Liver (tissue), 9 donors: Measurements from ENCODE around the gene ETV4. TPM values are rescaled to one million over a fixed set of nuclear protein-coding genes. Genes with fewer than 3 reads are reported as not detected.

Experiments used
- DNase-seq: peaks from one replicate; pipeline ENCODE4 v3.0.0-alpha.2; 2017; ENCODE audit warnings: low spot score
- H3K27ac ChIP-seq, 2 donors: one replicate each; pipeline ENCODE4 v1.7.0; 2013; ENCODE audit warnings: inconsistent platforms in 2 of 2, low read length in 2 of 2, control low read depth in 1 of 2, low read depth in 1 of 2, mild to moderate bottlenecking in 1 of 2
- H3K27me3 ChIP-seq, 4 donors: one replicate each; pipeline versions ENCODE4 v1.6.1 to v1.7.0; 2013; ENCODE audit warnings: low read length in 3 of 4, inconsistent platforms in 1 of 4, mild to moderate bottlenecking in 1 of 4, moderate library complexity in 1 of 4; ENCODE audit not compliant: control insufficient read depth in 4 of 4, insufficient read depth in 4 of 4
- H3K36me3 ChIP-seq, 4 donors: one replicate each; pipeline versions ENCODE4 v1.6.1 to v1.7.0; 2013; ENCODE audit warnings: low read length in 3 of 4, mild to moderate bottlenecking in 3 of 4, low read depth in 1 of 4, moderate library complexity in 1 of 4; ENCODE audit not compliant: control insufficient read depth in 4 of 4, insufficient read depth in 3 of 4
- H3K4me1 ChIP-seq, 4 donors: one replicate each; pipeline versions ENCODE4 v1.6.1 to v1.7.0; 2013; ENCODE audit warnings: low read length in 3 of 4, mild to moderate bottlenecking in 3 of 4, moderate library complexity in 1 of 4; ENCODE audit not compliant: control insufficient read depth in 4 of 4, insufficient read depth in 4 of 4
- H3K4me3 ChIP-seq, 3 donors: one replicate each; pipeline versions ENCODE4 v1.6.1 to v1.7.0; 2013; ENCODE audit warnings: low read length in 3 of 3, control low read depth in 1 of 3, low read depth in 1 of 3, mild to moderate bottlenecking in 1 of 3
- H3K9ac ChIP-seq, 2 donors: one replicate each; pipeline ENCODE4 v1.7.0; 2013; ENCODE audit warnings: low read length in 2 of 2, mild to moderate bottlenecking in 2 of 2, moderate library complexity in 2 of 2, control low read depth in 1 of 2, low read depth in 1 of 2
- H3K9me3 ChIP-seq, 4 donors: one replicate each; pipeline versions ENCODE4 v1.6.1 to v1.7.0; 2013; ENCODE audit warnings: low read length in 3 of 4; ENCODE audit not compliant: control insufficient read depth in 4 of 4
- EGR1 ChIP-seq, 2 donors: IDR thresholded peaks; 2 replicates each; pipeline ENCODE4 v1.6.1; 2016 to 2018; ENCODE audit warnings: antibody characterized with exemption in 2 of 2, low read depth in 2 of 2
- FOXA1 ChIP-seq: IDR thresholded peaks from 2 replicates; pipeline ENCODE4 v1.6.1; 2016; ENCODE audit warnings: antibody characterized with exemption
- FOXA2 ChIP-seq: IDR thresholded peaks from 2 replicates; pipeline ENCODE4 v1.6.1; 2016; ENCODE audit warnings: antibody characterized with exemption
- GABPA ChIP-seq, 2 donors: IDR thresholded peaks in 1 of 2; conservative IDR thresholded peaks in 1 of 2; 2 replicates each; pipeline ENCODE4 v1.6.1; 2016; ENCODE audit warnings: antibody characterized with exemption in 2 of 2, mild to moderate bottlenecking in 1 of 2, moderate library complexity in 1 of 2
- HNF4A ChIP-seq, 2 donors: conservative IDR thresholded peaks; 2 replicates each; pipeline ENCODE4 v1.6.1; 2016; ENCODE audit warnings: antibody characterized with exemption in 2 of 2, mild to moderate bottlenecking in 2 of 2
- HNF4G ChIP-seq: IDR thresholded peaks from 2 replicates; pipeline ENCODE4 v1.6.1; 2016; ENCODE audit warnings: antibody characterized with exemption
- JUND ChIP-seq, 2 donors: IDR thresholded peaks; 2 replicates each; pipeline ENCODE4 v1.6.1; 2016; ENCODE audit warnings: antibody characterized with exemption in 2 of 2
- NR2F2 ChIP-seq: IDR thresholded peaks from 2 replicates; pipeline ENCODE4 v1.6.1; 2016; ENCODE audit warnings: antibody characterized with exemption
- RAD21 ChIP-seq, 2 donors: IDR thresholded peaks; 2 replicates each; pipeline ENCODE4 v1.6.1; 2016; ENCODE audit warnings: antibody characterized with exemption in 2 of 2, mild to moderate bottlenecking in 2 of 2
- RXRA ChIP-seq, 2 donors: IDR thresholded peaks; 2 replicates each; pipeline ENCODE4 v1.6.1; 2017 to 2018; ENCODE audit warnings: antibody characterized with exemption in 2 of 2, mild to moderate bottlenecking in 1 of 2
- SP1 ChIP-seq: IDR thresholded peaks from 2 replicates; pipeline ENCODE4 v1.6.1; 2018; ENCODE audit warnings: antibody characterized with exemption, mild to moderate bottlenecking
- TAF1 ChIP-seq: conservative IDR thresholded peaks from 2 replicates; pipeline ENCODE4 v1.6.1; 2016; ENCODE audit warnings: antibody characterized with exemption, mild to moderate bottlenecking
- YY1 ChIP-seq: IDR thresholded peaks from 2 replicates; pipeline ENCODE4 v1.6.1; 2016; ENCODE audit warnings: antibody characterized with exemption, mild to moderate bottlenecking
- whole genome bisulfite sequencing: extraction: QIAGEN DNeasy Blood & Tissue Kit; methylation state at CpG from one replicate; pipeline ENCODE4 v1.1.7; 2013; 5-methylcytosine and 5-hydroxymethylcytosine counted together
- polyA plus RNA-seq, 2 donors: library from polyadenylated mRNA; stranded (reverse) in 1 of 2; unstranded in 1 of 2; fragments of 200-250 nt in 1 of 2; fragments of >200 nt in 1 of 2; fragmentation: Nextera tagmentation in 1 of 2; extraction: Ambion mirVana in 1 of 2; gene quantifications; one replicate each; pipeline versions ENCODE4 v1.2.1 to v1.2.3, GENCODE V29; 2013 to 2015
- total RNA-seq, 2 donors: library from RNA; depleted of rRNA; stranded (reverse); fragments of >200 nt; gene quantifications; one replicate each; pipeline ENCODE4 v1.2.3, GENCODE V29; 2014
- TF ChIP-seq, protein P1 (sequence below): IDR thresholded peaks from 2 replicates; pipeline ENCODE4 v1.6.1; 2016; ENCODE audit warnings: antibody characterized with exemption
- TF ChIP-seq, protein P2 (sequence below): IDR thresholded peaks from 2 replicates; pipeline ENCODE4 v1.6.1; 2016; ENCODE audit warnings: antibody characterized with exemption, mild to moderate bottlenecking
- TF ChIP-seq, protein P3 (sequence below): IDR thresholded peaks from 2 replicates; pipeline ENCODE4 v1.6.1; 2016; ENCODE audit warnings: antibody characterized with exemption
- TF ChIP-seq, protein P4 (sequence below): fragments of 150-350 bp; IDR thresholded peaks from 2 replicates; pipeline ENCODE4 v1.5.1; 2017; ENCODE audit warnings: improper control_type of control experiment, low read depth, low read length; ENCODE audit not compliant: missing input control
- donor health status: healthy.
- donor health status: healthy.
- donor health status: healthy.
- donor health status: healthy.
- donor health status: healthy.

Gene ETV4
- total and polyA plus RNA-seq, 4 donors = 0.08 to 1.1 (median 0.46) TPM

DNA sequence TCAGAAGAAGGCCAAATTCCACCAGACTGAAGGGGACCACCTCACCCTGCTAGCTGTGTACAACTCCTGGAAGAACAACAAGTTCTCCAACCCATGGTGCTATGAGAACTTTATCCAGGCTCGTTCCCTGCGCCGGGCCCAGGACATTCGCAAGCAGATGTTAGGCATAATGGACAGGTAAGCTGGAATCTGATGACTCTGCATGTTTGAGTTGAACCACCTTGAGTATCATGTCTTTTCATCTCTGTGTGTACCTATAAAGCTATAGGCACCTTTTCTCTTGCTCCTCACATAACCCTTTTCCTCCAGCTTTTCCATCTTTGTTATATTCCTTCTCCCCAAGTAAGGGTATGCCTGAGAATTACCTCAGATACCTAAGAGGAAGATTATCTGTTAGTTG, 24.8 kb downstream of the ETV4 start:
- DNase-seq = no peak
- Histone ChIP-seq H3K27ac (no peak overlapping the region), H3K4me3 (no peak overlapping the region), H3K36me3 (peaks cover 19 to 76% (median 72%) of the 10 kb centered on the region in 4 donors), H3K9me3 (no peaks in the 10 kb centered on the region), H3K4me1 (no peaks in the 10 kb centered on the region), H3K9ac (no peak overlapping the region), H3K27me3 (no peaks in the 10 kb centered on the region)
- TF ChIP-seq NR2F2 (no peak), YY1 (no peak), SP1 (no peak), FOXA1 (no peak), RAD21 (IDR thresholded peaks at IDR 0.05) (no peak), EGR1 (IDR thresholded peaks at IDR 0.05; ENCODE audit: low read depth in 2 of 2) (no peak), JUND (IDR thresholded peaks at IDR 0.05) (no peak), GABPA (IDR thresholded peaks at IDR 0.05 in 1 of 2, conservative IDR thresholded peaks at IDR 0.05 in 1 of 2) (no peak), TAF1 (no peak), FOXA2 (no peak), RXRA (IDR thresholded peaks at IDR 0.05) (no peak), HNF4G (no peak)
- TF ChIP-seq, protein P1, sequence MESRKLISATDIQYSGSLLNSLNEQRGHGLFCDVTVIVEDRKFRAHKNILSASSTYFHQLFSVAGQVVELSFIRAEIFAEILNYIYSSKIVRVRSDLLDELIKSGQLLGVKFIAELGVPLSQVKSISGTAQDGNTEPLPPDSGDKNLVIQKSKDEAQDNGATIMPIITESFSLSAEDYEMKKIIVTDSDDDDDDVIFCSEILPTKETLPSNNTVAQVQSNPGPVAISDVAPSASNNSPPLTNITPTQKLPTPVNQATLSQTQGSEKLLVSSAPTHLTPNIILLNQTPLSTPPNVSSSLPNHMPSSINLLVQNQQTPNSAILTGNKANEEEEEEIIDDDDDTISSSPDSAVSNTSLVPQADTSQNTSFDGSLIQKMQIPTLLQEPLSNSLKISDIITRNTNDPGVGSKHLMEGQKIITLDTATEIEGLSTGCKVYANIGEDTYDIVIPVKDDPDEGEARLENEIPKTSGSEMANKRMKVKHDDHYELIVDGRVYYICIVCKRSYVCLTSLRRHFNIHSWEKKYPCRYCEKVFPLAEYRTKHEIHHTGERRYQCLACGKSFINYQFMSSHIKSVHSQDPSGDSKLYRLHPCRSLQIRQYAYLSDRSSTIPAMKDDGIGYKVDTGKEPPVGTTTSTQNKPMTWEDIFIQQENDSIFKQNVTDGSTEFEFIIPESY = no peak
- TF ChIP-seq, protein P2, sequence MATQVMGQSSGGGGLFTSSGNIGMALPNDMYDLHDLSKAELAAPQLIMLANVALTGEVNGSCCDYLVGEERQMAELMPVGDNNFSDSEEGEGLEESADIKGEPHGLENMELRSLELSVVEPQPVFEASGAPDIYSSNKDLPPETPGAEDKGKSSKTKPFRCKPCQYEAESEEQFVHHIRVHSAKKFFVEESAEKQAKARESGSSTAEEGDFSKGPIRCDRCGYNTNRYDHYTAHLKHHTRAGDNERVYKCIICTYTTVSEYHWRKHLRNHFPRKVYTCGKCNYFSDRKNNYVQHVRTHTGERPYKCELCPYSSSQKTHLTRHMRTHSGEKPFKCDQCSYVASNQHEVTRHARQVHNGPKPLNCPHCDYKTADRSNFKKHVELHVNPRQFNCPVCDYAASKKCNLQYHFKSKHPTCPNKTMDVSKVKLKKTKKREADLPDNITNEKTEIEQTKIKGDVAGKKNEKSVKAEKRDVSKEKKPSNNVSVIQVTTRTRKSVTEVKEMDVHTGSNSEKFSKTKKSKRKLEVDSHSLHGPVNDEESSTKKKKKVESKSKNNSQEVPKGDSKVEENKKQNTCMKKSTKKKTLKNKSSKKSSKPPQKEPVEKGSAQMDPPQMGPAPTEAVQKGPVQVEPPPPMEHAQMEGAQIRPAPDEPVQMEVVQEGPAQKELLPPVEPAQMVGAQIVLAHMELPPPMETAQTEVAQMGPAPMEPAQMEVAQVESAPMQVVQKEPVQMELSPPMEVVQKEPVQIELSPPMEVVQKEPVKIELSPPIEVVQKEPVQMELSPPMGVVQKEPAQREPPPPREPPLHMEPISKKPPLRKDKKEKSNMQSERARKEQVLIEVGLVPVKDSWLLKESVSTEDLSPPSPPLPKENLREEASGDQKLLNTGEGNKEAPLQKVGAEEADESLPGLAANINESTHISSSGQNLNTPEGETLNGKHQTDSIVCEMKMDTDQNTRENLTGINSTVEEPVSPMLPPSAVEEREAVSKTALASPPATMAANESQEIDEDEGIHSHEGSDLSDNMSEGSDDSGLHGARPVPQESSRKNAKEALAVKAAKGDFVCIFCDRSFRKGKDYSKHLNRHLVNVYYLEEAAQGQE = no peak
- TF ChIP-seq, protein P3, sequence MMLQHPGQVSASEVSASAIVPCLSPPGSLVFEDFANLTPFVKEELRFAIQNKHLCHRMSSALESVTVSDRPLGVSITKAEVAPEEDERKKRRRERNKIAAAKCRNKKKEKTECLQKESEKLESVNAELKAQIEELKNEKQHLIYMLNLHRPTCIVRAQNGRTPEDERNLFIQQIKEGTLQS = no peak
- 98% methylated on average over 4 of the region's 4 CpGs for WGBS

DNA sequence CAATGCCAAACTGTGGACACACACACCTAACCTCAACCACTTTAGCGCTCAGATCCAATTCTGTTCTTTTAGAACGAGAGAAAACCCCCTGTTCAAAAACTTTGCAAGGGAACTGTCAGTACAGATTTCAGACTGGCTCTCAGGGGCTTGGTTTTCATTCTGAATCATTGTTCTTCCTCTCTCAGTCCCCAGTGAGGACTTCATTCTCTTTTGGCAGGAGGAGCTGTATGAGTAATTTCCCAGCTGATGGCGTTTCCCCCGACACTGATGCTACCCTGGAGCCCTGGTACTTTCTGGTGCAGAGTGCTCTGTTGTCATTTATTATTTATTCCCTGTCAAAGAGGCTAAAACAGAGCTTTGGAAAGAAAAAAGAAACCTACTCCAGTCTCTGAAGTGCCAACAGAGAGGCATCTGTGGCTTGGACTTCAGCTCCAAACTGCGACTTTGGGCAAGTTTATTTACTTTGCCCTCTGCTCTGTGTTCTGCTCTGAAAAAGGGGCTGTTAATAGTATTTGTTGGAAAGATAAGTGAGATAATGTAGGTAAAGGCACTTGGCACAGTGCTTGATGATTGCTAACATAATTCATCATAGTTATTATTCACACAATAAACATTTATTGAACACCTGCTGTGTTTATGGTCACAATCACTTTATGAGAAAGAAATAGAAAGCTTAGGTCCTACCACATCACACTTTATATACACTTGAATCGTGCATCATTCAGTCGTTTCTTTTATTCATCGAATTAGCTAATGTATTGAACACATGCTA, 28.3 kb downstream of the ETV4 start:
- WGBS = 78% methylated on average over 8 of the region's 8 CpGs
- Histone ChIP-seq H3K27ac (no peak overlapping the region), H3K27me3 (no peaks in the 10 kb centered on the region), H3K36me3 (peaks cover 5 to 72% (median 66%) of the 10 kb centered on the region in 4 donors), H3K9ac (no peak overlapping the region), H3K4me1 (no peaks in the 10 kb centered on the region), H3K9me3 (no peaks in the 10 kb centered on the region), H3K4me3 (no peak overlapping the region)
- DNase-seq = no peak
- TF ChIP-seq SP1 (no peak), EGR1 (IDR thresholded peaks at IDR 0.05; ENCODE audit: low read depth in 2 of 2) (no peak), JUND (IDR thresholded peaks at IDR 0.05) (no peak), NR2F2 (no peak), TAF1 (no peak), HNF4G (no peak), GABPA (IDR thresholded peaks at IDR 0.05 in 1 of 2, conservative IDR thresholded peaks at IDR 0.05 in 1 of 2) (no peak), HNF4A (conservative IDR thresholded peaks at IDR 0.05) (no peak), FOXA2 (no peak), RAD21 (IDR thresholded peaks at IDR 0.05) (no peak), RXRA (IDR thresholded peaks at IDR 0.05) (no peak)
- TF ChIP-seq, protein P4, sequence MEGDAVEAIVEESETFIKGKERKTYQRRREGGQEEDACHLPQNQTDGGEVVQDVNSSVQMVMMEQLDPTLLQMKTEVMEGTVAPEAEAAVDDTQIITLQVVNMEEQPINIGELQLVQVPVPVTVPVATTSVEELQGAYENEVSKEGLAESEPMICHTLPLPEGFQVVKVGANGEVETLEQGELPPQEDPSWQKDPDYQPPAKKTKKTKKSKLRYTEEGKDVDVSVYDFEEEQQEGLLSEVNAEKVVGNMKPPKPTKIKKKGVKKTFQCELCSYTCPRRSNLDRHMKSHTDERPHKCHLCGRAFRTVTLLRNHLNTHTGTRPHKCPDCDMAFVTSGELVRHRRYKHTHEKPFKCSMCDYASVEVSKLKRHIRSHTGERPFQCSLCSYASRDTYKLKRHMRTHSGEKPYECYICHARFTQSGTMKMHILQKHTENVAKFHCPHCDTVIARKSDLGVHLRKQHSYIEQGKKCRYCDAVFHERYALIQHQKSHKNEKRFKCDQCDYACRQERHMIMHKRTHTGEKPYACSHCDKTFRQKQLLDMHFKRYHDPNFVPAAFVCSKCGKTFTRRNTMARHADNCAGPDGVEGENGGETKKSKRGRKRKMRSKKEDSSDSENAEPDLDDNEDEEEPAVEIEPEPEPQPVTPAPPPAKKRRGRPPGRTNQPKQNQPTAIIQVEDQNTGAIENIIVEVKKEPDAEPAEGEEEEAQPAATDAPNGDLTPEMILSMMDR = no peak
- TF ChIP-seq, protein P2 = no peak
- TF ChIP-seq, protein P1 = no peak
